Inflammatory macrophage (primary cell): ENCODE data around the gene TMEM198.

ENCODE experiments used
- DNase-seq, 2 donors: peaks; one replicate each; pipeline ENCODE4 v3.0.0-alpha.2; 2020 to 2022

The TMEM198 gene

DNA sequence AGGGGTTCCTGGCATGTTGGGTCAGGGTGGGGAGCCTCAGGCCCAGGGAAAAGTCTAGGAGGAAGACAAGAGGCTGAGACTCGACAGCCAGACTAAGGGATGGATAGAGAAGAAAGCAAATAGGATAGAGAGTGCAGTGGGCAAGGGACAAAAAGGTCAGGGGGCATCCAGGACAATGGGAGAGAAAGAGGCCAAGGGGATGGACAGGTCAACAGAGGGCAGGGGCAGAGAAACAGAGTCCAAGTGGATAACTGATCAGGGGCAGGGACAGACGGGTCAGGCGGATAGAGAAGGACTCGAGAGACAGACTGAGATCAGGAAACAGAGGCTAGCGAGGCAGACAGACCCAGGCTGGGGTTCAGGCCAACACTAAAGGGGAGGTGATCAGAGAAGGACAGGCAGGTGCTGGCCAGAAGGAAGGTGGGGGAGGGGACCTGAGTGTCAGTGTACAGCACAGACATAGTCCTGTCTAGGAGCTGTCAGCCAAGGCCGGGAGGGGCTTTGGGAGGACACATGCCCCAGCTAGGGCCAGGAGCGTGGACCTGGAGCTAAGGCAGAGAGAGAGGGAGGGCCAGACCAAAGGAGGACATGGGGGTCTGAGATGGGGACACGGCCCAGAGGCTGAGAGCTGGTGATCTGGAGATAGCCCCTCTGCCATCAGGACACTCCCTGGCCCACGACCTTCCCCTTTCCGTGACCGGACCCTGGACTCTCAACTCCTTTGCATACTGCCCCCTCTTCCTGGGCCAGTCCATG, 17.3 kb upstream of the TMEM198 start:
- DNase-seq, result no peak

GRCh38 chr2:219527076-219527394, 16.8 kb upstream of the TMEM198 start:
- DNase-seq, result no peak

- no peak for DNase-seq
Observed at GRCh38 chr2:219527472-219527871, 16.4 kb upstream of the TMEM198 start.

GRCh38 chr2:219530048-219530963, 13.5 kb upstream of the TMEM198 start:
- peak; percentile 87 to 90 for DNase-seq

- no peak for DNase-seq
Observed at GRCh38 chr2:219531639-219532377, 12.0 kb upstream of the TMEM198 start.

- DNase-seq, result no peak
Observed at GRCh38 chr2:219532378-219532649, 11.5 kb upstream of the TMEM198 start.

DNA sequence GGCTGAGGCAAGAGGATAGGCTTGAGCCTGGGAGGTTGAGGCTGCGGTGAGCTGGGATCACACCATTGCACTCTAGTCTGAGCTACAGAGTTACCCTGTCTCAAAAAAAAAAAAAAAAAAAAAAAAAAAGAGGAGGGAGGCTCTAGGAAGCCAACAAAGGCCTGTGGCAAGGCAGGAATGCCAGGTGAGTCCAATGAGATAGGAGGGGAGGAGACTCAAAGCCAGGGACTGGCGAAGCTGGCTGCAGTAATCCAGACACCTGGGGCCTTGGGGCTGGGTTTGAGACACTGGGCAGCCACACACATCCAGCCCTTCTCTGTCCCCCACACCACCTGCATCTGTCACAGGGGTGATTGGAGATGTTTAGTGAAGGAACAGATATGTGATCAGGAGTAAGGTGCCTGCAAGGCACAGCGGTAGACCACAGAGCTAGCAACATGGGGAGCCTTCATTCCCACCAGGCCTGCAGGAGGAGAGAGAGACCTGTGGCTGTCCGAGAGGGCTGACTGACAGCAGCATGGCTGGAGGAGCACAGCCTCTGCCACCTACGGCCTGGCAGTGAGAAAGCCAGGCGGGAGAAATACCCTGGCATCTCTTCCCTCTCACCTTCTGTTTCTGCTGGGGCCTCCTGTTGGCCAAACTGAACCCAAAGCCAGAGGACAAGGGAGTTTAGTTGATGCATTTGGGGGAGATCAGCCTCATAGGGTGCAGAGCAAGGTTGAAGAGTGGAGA, 9.7 kb upstream of the TMEM198 start:
- no peak for DNase-seq

- DNase-seq, result no peak
Observed at GRCh38 chr2:219536425-219536824, 7.4 kb upstream of the TMEM198 start.

GRCh38 chr2:219536967-219537366, 6.9 kb upstream of the TMEM198 start:
- DNase-seq, result no peak

DNA sequence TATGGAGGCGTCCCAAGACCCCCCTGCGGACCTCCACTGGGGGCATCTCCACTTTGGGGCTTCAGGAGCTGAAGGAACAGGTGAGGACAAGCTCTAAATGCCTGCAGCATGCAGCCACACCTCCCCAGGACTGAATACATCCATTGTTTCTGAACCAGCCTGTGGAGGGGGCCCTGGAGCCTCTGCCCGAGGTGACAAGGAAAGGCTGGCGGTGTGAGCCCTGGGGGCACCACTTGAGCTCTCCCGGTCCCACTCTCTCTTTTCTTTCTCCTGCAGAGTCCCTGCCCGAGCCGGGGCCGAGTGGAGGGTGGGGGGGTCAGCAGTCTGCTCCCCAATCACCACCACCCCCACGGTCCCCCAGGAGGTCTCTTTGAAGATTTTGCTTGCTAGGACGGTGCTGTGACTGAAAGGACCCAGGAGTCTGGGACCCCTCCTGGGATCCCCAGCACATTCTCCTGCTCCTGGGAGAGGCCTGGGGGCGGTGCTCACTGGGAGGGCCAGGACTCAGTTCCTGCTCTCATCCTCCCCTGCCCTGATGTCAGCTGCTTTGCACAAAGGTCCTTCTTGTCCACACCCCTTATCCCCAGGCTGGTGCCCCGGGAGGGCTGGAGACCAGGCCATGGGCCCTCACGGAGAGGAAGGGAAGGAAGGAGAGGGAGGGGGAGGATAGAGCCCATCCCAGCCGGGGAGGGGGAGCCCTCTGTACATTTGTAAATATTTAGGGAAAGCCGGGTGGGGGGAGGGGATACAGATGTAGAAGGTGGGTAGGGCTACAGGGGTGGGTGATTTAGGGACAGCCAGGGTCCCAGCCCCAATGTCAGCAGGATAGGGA, 6.0 kb upstream of the TMEM198 start:
- DNase-seq, result no peak

- DNase-seq, result no peak
Observed at GRCh38 chr2:219538504-219538951, 5.3 kb upstream of the TMEM198 start.

- DNase-seq, result no peak
Observed at GRCh38 chr2:219538956-219539788, 4.7 kb upstream of the TMEM198 start.

DNA sequence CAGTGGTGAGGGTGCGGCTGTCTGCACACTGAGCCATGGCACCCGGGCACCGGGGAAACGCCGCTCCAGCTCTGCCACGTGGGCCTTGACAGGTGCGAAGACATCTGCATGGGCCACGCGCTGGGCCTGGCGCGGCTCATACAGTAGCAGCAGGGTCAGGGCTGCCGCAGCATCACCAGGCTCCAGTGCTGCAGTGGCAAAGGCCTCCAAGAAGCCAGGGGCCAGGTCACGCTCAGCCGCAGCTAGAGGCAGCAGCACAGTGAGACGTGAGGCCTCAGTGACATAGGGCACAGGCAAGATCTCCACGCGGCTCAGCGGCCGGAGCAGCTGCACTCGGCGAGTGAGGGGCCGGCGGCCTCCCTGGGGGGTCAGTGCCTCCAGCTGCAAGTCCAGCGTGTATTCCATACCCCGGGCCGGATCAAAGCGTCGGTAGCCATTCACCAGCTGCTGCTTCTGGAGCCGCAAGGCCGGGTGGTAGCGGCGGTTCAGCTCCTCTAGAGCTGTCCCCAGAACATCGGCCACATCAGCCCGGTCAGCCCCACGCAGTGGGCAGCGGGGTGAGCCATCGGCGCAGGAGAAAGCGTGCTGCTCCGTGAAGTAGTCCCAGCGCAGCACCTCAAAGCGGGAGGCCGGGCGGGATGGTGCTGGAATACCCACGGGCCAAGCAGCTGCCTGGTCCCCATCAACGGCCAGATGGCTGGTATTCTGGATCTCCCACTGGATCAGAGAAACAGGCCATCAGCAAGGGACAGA, 3.7 kb upstream of the TMEM198 start:
- DNase-seq, result no peak

DNA sequence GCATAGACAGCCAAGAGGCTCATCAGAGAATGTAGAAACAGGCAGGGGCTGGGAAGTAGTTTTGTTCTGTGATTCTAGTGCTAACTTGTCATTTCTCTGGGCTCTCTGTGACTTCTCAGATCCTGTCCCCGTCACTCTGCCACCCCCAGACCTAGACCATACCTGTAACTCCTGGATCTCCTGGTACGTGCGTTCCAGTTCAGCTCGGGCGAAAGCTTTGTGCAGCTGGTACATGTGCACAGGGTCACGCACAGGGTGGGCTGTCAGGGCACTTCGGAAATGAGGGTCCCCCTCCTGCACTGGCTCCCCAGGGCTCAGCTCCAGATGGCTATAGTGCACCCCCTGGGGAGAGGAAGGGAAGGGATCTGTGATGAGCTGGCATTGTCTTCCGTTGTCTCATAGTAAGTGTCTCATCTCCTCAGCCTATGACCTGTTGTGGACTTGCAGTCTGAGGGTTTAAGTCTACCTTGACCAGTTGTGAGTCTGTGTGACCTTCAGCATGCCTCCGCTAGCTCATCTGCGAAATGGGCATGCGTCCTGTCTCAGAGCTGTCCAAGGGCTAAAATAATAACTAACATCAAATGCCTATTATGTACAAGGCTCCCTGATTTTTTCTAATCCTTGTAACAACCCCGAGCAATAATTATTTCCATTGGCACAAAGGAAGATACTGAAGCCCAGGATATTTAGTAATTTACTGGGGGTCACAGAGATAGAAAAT, 2.9 kb upstream of the TMEM198 start:
- DNase-seq, result no peak

DNA sequence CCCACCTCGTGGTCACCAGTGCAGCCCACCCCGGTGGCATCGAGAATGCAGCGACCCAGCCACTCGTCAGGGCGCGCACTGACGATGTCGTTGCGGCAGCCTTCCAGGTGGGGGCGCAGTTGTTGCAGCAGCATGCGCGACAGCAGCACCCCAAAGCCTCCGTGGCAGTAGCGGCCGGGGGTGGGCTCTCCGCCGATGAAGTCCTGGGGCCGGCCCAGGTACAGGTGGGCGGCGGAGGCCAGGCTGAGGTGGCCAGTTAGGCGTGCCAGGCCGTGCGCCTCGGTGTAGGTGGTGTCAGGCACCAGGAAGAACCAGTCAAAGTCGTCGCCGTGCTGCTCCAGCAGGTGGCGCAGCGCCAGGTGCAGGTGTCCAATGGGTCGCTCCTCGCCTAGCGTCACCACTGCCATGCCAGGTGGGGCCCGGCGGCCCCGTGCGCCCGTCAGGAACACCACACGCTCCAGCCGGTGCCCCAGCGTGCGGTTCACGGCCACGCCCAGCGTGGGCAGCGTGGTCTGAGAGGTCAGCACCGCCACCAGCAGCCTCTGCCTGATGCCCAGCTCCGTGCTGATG, 2.1 kb upstream of the TMEM198 start:
- DNase-seq, result peak; percentile 66 to 71

DNA sequence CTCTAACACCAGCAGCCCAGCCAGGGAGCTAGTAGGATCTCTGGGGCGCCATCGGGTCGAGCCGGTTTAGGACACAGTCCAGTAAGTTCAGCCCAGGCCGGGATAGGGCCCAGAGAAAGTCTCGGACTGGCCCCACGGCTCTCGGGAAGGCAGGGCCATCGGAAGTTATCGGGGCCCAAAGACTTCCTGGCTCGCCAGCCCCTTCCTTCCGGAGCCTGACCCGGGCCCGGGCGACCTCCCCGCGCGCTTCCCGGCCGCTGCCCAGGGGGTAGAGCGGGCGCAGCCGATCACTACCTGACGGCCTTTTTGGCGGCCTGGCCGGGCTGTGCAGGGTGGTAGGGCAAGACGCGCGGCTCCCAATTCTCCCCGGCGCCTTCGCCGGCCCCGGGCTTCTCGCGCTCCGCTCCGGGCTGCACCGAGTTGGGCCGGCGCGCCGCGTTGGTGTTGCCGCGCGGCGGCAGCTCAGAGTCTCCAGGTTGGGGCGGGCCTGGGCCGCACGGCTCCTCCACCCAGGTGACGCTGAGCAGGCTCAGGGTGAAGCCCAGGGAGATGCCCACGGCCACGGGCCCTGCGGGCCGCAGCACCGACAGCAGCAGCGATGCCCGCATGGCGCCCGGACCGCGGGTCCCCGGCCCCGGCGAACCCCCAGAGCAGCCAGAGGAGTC, 765 bp upstream of the TMEM198 start:
- DNase-seq, result peak in 1 of 2 donors; percentile 0

DNA sequence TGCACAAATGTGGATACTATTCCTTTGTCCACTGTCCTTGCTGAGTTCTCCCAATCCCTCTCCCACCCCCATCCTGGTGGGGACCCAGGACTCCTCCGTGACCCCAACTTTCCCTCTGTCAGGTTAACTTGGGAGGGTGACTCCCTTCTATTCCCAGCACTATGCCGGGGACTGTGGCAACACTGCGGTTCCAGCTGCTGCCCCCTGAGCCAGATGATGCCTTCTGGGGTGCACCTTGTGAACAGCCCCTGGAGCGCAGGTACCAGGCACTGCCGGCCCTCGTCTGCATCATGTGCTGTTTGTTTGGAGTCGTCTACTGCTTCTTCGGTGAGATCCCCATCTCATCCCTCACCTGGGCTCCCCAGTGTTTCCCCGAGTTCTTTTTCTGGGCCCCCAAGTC, 739 bp downstream of the TMEM198 start:
- no peak for DNase-seq

DNA sequence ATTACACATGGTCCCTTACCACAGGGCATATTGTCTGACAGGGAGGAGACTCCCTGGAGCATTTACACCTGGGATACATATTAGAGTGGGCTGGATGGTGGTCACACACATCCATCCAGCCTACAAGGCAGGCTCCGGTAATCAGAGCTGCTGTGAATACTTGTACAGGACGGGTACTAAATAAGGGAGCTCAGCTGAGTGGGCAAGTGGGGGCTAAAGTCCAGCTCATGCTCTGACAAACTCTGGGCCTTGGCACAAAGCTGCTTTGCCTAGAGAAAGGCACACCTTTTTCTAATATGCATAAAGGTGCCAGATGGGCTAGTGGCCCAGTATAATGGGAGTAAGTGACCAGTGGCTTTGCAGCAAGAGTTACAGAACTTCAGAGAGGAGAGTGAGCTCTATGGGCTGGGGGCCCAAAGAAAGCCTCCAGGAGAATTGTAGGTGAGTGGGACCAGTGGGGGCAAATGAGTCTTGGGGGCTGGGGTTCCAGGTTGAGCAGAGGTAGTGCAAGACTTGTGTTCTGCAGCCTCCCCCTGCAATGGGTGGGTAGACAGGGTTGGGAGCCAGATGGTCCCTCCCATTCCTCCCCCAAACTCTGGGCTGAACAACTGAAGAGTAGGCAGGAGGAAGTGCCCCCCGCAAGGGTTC, 1.6 kb downstream of the TMEM198 start:
- DNase-seq, result no peak
